Measurements from ENCODE around the gene ZCCHC17.

Gene ZCCHC17

GRCh38 chr1:31396633-31397351 lies 100.0 kb downstream of the ZCCHC17 start:
- DNase-seq (ENCODE audit: low spot score) = no peak

GRCh38 chr1:31397360-31398095 lies 100.7 kb downstream of the ZCCHC17 start:
- no peak for DNase-seq (ENCODE audit: low spot score)

GRCh38 chr1:31398246-31398645 lies 101.4 kb downstream of the ZCCHC17 start:
- DNase-seq (ENCODE audit: low spot score) = no peak

- DNase-seq (ENCODE audit: low spot score) = no peak
Measured at GRCh38 chr1:31399976-31400375, 103.1 kb downstream of the ZCCHC17 start.

- no peak for DNase-seq (ENCODE audit: low spot score)
Measured at GRCh38 chr1:31400393-31400792, 103.6 kb downstream of the ZCCHC17 start.

- DNase-seq (ENCODE audit: low spot score) = no peak
Measured at GRCh38 chr1:31401241-31401640, 104.4 kb downstream of the ZCCHC17 start.

GRCh38 chr1:31405578-31406245 lies 108.9 kb downstream of the ZCCHC17 start:
- DNase-seq (ENCODE audit: low spot score) = no peak

- no peak for DNase-seq (ENCODE audit: low spot score)
Measured at GRCh38 chr1:31407029-31407626, 110.3 kb downstream of the ZCCHC17 start.

- DNase-seq (ENCODE audit: low spot score) = no peak
Measured at GRCh38 chr1:31408788-31409318, 112.0 kb downstream of the ZCCHC17 start.

GRCh38 chr1:31409946-31410858 lies 113.4 kb downstream of the ZCCHC17 start:
- no peak for DNase-seq (ENCODE audit: low spot score)

GRCh38 chr1:31410871-31411270 lies 114.0 kb downstream of the ZCCHC17 start:
- no peak for DNase-seq (ENCODE audit: low spot score)

GRCh38 chr1:31412205-31412604 lies 115.4 kb downstream of the ZCCHC17 start:
- DNase-seq (ENCODE audit: low spot score) = no peak

- DNase-seq (ENCODE audit: low spot score) = no peak
Measured at GRCh38 chr1:31412732-31413404, 116.0 kb downstream of the ZCCHC17 start, which contains the start of gene SERINC2. Gene SERINC2 (plus strand): TSS chr1:31413213. CDS start chr1:31413266, 53 bp downstream.

GRCh38 chr1:31413405-31414001 lies 116.7 kb downstream of the ZCCHC17 start:
- no peak for DNase-seq (ENCODE audit: low spot score)

Measured in pons (tissue), 1 donor.